22Rv1 (cell line): ENCODE measurements around the gene SH3TC2.

Experiments used
- H3K27ac ChIP-seq: fragments of 450-650 bp; 2 replicates; pipeline ENCODE4 v1.5.1; 2017
- CTCF ChIP-seq: fragments of 450-650 bp; IDR thresholded peaks from 2 replicates; pipeline ENCODE4 v1.5.1; 2017; ENCODE audit warnings: mild to moderate bottlenecking
- ZFX ChIP-seq: fragments of 450-650 bp; IDR thresholded peaks from 2 replicates; pipeline ENCODE4 v1.6.1; 2017; ENCODE audit warnings: antibody characterized with exemption, borderline replicate concordance

SH3TC2 gene

GRCh38 chr5:149019679-149020078 is 43.2 kb downstream of the SH3TC2 start:
- H3K27ac ChIP-seq, result peak overlapping the region; percentile 83

GRCh38 chr5:149018909-149019443 is 43.9 kb downstream of the SH3TC2 start:
- peak overlapping the region; percentile 83 for H3K27ac ChIP-seq
- TF ChIP-seq ZFX (no peak), CTCF (no peak)

More at GRCh38 chr5:149019679-149020078, 43.2 kb downstream of the SH3TC2 start:
- TF ChIP-seq ZFX, result no peak
- no peak for TF ChIP-seq CTCF

GRCh38 chr5:149017636-149018035 is 45.2 kb downstream of the SH3TC2 start:
- no peak for TF ChIP-seq ZFX

GRCh38 chr5:149015561-149015960 is 47.3 kb downstream of the SH3TC2 start:
- peak overlapping the region; percentile 34; the same call in 1 of the 2 replicates for H3K27ac ChIP-seq

More at GRCh38 chr5:149017636-149018035, 45.2 kb downstream of the SH3TC2 start:
- peak overlapping the region; percentile 83 for H3K27ac ChIP-seq

GRCh38 chr5:149015126-149015525 is 47.7 kb downstream of the SH3TC2 start:
- TF ChIP-seq ZFX (no peak), CTCF (no peak)
- H3K27ac ChIP-seq, result peak overlapping the region; percentile 34

More at GRCh38 chr5:149015561-149015960, 47.3 kb downstream of the SH3TC2 start:
- no peak for TF ChIP-seq CTCF

- peak overlapping the region; percentile 34 for H3K27ac ChIP-seq
Measured at GRCh38 chr5:149014571-149015031, 48.3 kb downstream of the SH3TC2 start.

GRCh38 chr5:149013796-149014195 is 49.1 kb downstream of the SH3TC2 start:
- no peak overlapping the region for H3K27ac ChIP-seq
- TF ChIP-seq ZFX, result no peak
- TF ChIP-seq CTCF, result no peak

More at GRCh38 chr5:149014571-149015031, 48.3 kb downstream of the SH3TC2 start:
- TF ChIP-seq CTCF (no peak), ZFX (no peak)

GRCh38 chr5:149012350-149012749 is 50.5 kb downstream of the SH3TC2 start:
- TF ChIP-seq ZFX, result no peak
- TF ChIP-seq CTCF, result no peak
- no peak overlapping the region for H3K27ac ChIP-seq
